ENCODE data around the gene USF1.

Gene USF1

GRCh38 chr1:161013131-161013487 is 32.7 kb downstream of the USF1 start:
- H3K4me3 ChIP-seq (ENCODE audit: low read length, poor library complexity, severe bottlenecking) = peak overlapping the region; percentile 87
- H2AFZ ChIP-seq (ENCODE audit: low read length) = peak overlapping the region; percentile 47; the same call in 1 of the 2 replicates
- TF ChIP-seq EZH2phosphoT487 (IDR thresholded peaks at IDR 0.05; ENCODE audit: borderline replicate concordance) = no peak
- TF ChIP-seq CTCF (conservative IDR thresholded peaks at IDR 0.05; ENCODE audit: low read length) = no peak
- no peaks in the 10 kb centered on the region for H3K9me3 ChIP-seq (ENCODE audit: insufficient read depth, low read depth, low read length)
- H3K4me2 ChIP-seq (ENCODE audit: low read depth, low read length, poor library complexity, severe bottlenecking) = peak overlapping the region; percentile 96
- H4K20me1 ChIP-seq (ENCODE audit: insufficient read depth, low read length, poor library complexity, severe bottlenecking) = no peaks in the 10 kb centered on the region
- no peaks in the 10 kb centered on the region for H3K36me3 ChIP-seq (ENCODE audit: insufficient read depth, low read length)
- peaks cover 31% of the 10 kb centered on the region for H3K4me1 ChIP-seq (ENCODE audit: insufficient read depth, low read length, poor library complexity, severe bottlenecking)
- H3K79me2 ChIP-seq (ENCODE audit: insufficient read depth, low read length) = peaks cover 38% of the 10 kb centered on the region
- peak overlapping the region; percentile 82 for H3K9ac ChIP-seq (ENCODE audit: low read depth, low read length, poor library complexity, severe bottlenecking)
- H3K9me2 ChIP-seq (replicated peaks; ENCODE audit: low read depth, low read length) = no peaks in the 10 kb centered on the region
- H3F3A ChIP-seq (ENCODE audit: low read depth) = peaks cover 16% of the 10 kb centered on the region
- H3K27me3 ChIP-seq (ENCODE audit: insufficient read depth, low read length, poor library complexity, severe bottlenecking) = no peaks in the 10 kb centered on the region

- TF ChIP-seq EZH2phosphoT487 (IDR thresholded peaks at IDR 0.05; ENCODE audit: borderline replicate concordance) (no peak), CTCF (conservative IDR thresholded peaks at IDR 0.05; ENCODE audit: low read length) (no peak)
- Histone ChIP-seq H3K4me2 (ENCODE audit: low read depth, low read length, poor library complexity, severe bottlenecking) (peak overlapping the region; percentile 96), H3K9ac (ENCODE audit: low read depth, low read length, poor library complexity, severe bottlenecking) (peak overlapping the region; percentile 82), H3K4me1 (ENCODE audit: insufficient read depth, low read length, poor library complexity, severe bottlenecking) (peaks cover 28% of the 10 kb centered on the region), H3K9me3 (ENCODE audit: insufficient read depth, low read depth, low read length) (no peaks in the 10 kb centered on the region), H3K27me3 (ENCODE audit: insufficient read depth, low read length, poor library complexity, severe bottlenecking) (no peaks in the 10 kb centered on the region), H4K20me1 (ENCODE audit: insufficient read depth, low read length, poor library complexity, severe bottlenecking) (no peaks in the 10 kb centered on the region), H3K79me2 (ENCODE audit: insufficient read depth, low read length) (peaks cover 33% of the 10 kb centered on the region), H3K9me2 (replicated peaks; ENCODE audit: low read depth, low read length) (no peaks in the 10 kb centered on the region), H3K4me3 (ENCODE audit: low read length, poor library complexity, severe bottlenecking) (peak overlapping the region; percentile 87), H3K36me3 (ENCODE audit: insufficient read depth, low read length) (no peaks in the 10 kb centered on the region), H3F3A (ENCODE audit: low read depth) (peaks cover 16% of the 10 kb centered on the region), H2AFZ (ENCODE audit: low read length) (no peak overlapping the region)
These were observed 33.4 kb downstream of the USF1 start for GRCh38 chr1:161012420-161012819.

GRCh38 chr1:161009602-161010211 is 36.1 kb downstream of the USF1 start:
- no peaks in the 10 kb centered on the region for H3K27me3 ChIP-seq (ENCODE audit: insufficient read depth, low read length, poor library complexity, severe bottlenecking)
- no peak overlapping the region for H3K4me2 ChIP-seq (ENCODE audit: low read depth, low read length, poor library complexity, severe bottlenecking)
- H3K79me2 ChIP-seq (ENCODE audit: insufficient read depth, low read length) = peaks cover 38% of the 10 kb centered on the region
- H3F3A ChIP-seq (ENCODE audit: low read depth) = peaks cover 16% of the 10 kb centered on the region
- no peaks in the 10 kb centered on the region for H4K20me1 ChIP-seq (ENCODE audit: insufficient read depth, low read length, poor library complexity, severe bottlenecking)
- no peak overlapping the region for H2AFZ ChIP-seq (ENCODE audit: low read length)
- no peak overlapping the region for H3K4me3 ChIP-seq (ENCODE audit: low read length, poor library complexity, severe bottlenecking)
- TF ChIP-seq EZH2phosphoT487 (IDR thresholded peaks at IDR 0.05; ENCODE audit: borderline replicate concordance) (no peak), CTCF (conservative IDR thresholded peaks at IDR 0.05; ENCODE audit: low read length) (no peak)
- no peaks in the 10 kb centered on the region for H3K36me3 ChIP-seq (ENCODE audit: insufficient read depth, low read length)
- peaks cover 30% of the 10 kb centered on the region for H3K4me1 ChIP-seq (ENCODE audit: insufficient read depth, low read length, poor library complexity, severe bottlenecking)
- no peaks in the 10 kb centered on the region for H3K9me3 ChIP-seq (ENCODE audit: insufficient read depth, low read depth, low read length)
- no peaks in the 10 kb centered on the region for H3K9me2 ChIP-seq (replicated peaks; ENCODE audit: low read depth, low read length)
- H3K9ac ChIP-seq (ENCODE audit: low read depth, low read length, poor library complexity, severe bottlenecking) = no peak overlapping the region

Measured in Loucy (cell line).